CD4-positive, alpha-beta T cell treated with Interleukin-4 for 4 hours (primary cell): ENCODE measurements around the gene SLC6A8.
A peak's percentile ranks its signal among the peaks of the same experiment; 100 is the strongest.
"Not testable (repeated sequence)": the region's sequence is repeated elsewhere in the genome, so short reads cannot be mapped to it uniquely, and the experiment has no call there.

Experiments used
- DNase-seq: peaks from one replicate; pipeline ENCODE4 v3.0.0-alpha.2; 2020

The SLC6A8 gene

GRCh38 chrX:153709726-153710674 lies 22.3 kb downstream of the SLC6A8 start:
- no peak for DNase-seq

DNA sequence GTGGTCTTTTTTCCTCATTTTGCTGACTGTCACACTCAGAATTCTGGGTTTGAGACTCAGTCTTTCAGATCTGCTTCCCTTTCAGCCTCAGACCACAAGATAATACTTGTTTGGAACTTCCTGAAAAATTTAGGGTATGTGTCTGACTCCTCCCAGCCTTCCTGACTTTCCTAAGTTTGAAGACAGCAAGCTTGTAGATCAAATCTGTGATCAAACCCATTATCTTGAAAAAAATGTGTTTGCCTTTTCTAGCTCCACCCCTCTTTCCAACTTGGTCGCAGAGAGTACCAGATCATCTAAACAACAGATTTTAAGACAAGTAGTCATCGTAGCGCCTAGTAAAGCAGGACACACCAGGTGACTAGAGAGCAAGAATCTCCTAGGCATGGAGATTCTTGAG lies 26.5 kb downstream of the SLC6A8 start:
- no peak for DNase-seq

DNA sequence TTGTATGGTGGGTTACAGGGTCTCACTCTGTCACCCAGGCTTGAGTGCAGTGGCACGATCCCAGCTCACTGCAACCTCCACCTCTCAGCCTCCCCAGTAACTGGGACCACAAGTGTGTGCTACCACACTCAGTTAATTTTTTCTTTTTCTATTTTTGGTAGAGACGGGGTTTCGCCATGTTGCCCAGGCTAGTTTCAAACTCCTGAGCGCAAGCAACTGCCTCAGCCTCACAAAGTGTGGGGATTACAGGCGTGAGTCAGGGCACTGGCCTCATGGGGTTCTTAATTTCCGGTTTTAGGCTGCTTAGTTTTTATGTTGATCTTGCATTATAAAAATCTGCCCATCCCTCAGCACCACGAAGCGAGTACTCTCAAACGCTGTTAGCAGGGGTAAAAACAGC lies 29.7 kb downstream of the SLC6A8 start:
- no peak for DNase-seq

GRCh38 chrX:153719238-153719637 lies 31.5 kb downstream of the SLC6A8 start:
- no peak for DNase-seq

DNA sequence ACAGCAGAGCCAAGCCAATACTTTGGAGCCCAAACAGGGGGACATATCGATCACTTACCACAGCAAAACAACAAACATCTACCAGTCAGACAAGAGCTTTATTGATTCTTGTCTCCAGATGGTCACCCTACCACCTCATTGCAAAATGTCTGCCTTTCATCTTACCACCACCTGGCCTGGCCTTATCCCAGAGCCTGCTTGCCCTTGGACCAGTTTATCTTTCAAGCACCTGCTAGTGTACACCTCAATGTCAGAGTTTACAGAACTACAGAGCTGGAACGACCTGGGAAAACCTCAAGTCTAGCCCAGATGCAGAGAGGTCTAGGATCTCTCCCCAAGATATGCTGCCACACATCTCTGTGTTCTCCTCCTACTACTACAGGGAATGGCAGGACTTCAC lies 32.0 kb downstream of the SLC6A8 start:
- no peak for DNase-seq

DNA sequence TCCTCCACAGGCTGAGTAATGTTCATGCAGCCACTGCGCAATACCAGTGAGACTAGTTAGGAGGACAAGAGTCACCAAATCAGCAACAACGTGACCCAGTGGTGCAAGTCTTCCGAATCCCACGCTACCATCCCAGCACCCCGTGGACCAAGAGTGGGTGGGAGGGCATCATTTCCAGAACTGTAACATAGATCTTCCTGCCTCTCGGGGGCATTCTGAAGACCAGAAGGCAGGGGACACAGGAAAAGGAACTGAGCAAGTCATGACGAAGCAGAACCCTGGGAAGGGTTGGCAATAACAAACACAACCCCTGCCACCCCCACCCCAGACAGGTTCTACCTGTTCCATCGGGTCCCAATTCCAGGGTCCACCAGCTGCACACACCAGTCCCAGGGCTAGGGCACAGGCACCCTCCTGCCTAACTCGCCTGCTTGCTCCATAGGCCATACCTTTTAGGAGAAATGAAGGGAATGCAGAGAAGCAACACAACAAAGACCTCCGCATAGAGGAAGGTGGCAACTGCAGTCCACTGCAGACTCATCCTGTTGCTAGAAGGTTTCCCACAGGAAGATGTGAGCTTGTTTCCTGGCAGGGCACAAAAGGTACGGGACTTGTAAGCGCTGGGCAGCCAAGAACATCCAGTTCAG lies 35.1 kb downstream of the SLC6A8 start:
- DNase-seq = no peak

GRCh38 chrX:153723351-153724251 lies 35.9 kb downstream of the SLC6A8 start:
- peak; percentile 40 for DNase-seq

- DNase-seq = peak; percentile 87
Measured at GRCh38 chrX:153724252-153725038, 36.7 kb downstream of the SLC6A8 start, which contains the start of the genes ABCD1 and BCAP31. Gene ABCD1, plus strand, starts transcription at chrX:153724856. Its CDS starts 411 bp downstream, at chrX:153725267. Gene BCAP31, minus strand, starts transcription at chrX:153724387. Its CDS starts 1,143 bp downstream, at chrX:153723244.

- no peak for DNase-seq
Measured at GRCh38 chrX:153725039-153725831, 37.5 kb downstream of the SLC6A8 start.

- no peak for DNase-seq
Measured at GRCh38 chrX:153725832-153726285, 38.1 kb downstream of the SLC6A8 start.

- DNase-seq = peak; percentile 45
Measured at GRCh38 chrX:153726286-153727122, 38.8 kb downstream of the SLC6A8 start.

DNA sequence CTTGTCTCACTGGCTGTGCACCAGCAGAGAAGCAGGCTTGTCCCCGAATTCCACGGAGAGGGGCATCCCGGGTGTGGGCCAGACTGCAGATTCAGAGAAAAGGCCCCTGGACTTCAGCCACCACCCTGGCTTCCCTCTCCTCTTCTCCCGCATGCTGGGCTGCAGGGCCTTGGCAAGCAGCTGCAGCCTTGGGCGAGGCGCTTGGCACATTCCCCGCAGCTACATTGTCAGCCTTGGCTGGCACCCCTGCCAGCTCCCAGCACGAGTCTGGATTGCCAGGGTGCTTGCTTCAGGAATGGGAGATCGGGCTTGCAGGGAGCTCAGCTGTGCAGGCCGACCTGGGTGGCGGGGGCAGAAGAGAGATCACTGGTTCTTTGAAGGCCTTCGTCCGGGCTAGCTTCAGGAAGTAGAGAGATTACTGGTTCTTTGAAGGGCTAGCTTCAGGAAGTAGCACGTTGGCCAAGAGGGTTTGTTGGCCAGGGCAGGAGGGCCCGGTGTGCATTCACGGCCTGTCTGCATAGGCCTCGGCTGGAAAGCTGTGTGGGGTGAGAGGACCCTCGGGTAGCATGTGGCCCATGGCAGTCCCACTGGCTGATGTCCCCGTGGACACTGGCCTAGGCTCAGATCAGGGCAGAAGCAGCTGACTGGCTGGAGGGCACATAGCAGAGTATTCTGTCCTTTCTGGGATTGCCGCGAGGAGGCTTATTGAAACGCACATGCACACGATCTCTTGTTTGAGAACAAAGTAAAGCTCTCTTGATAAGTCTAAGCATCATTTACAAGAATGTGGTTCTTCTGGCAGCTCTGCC lies 39.6 kb downstream of the SLC6A8 start:
- DNase-seq = no peak

- no peak for DNase-seq
Measured at GRCh38 chrX:153728095-153728494, 40.4 kb downstream of the SLC6A8 start.

GRCh38 chrX:153728951-153729631 lies 41.4 kb downstream of the SLC6A8 start:
- no peak for DNase-seq

DNA sequence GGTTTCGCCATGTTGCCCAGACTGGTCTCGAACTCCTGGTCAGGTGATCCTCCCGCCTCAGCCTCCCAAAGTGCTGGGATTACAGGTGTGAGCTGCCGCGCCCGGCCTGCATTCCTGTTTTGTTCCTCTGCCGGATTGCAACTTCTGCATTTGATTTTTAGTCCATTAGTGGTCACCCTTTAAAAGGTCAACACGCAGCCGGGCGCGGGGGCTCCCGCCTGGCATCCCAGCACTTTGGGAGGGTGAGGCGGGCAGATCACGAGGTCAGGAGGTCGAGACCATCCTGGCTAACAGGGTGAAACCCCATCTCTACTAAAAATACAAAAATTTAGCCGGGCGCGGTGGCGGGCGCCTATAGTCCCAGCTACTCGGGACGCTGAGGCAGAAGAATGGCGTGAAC lies 42.4 kb downstream of the SLC6A8 start:
- not testable (repeated sequence) for DNase-seq

DNA sequence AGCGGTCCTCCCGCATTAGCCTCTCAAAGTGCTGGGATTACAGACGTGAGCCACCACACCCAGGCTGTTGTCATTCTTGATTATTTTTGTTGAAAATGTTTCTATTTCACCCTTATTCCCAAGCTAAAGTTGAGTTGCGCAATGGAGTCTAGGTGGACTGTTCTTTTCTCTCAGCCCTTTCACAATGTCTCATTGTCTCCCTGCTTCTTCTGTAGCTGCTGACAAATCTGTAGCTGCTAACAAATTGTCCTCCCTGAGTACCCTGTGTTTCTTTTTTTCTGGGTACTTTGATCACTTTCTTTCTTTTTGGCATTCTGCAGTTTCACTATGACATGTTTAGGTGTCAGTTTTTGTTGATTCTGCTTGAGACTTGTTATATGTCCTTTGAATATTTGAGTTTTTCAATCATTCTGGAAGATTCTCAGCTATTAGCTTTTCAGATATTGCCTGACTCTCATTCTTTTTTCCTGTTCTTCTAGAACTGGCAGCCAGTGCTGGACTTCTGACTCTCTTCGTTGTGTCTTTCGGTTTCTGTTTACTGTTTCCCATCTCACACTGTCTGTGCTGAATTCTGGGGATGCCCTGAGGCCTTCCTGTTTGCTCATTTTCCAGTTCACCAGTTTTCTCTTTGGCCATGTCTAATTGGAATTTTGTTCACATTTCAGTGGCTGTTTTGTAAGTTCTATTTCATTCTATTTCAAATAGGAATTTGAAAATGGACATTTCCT lies 43.6 kb downstream of the SLC6A8 start:
- DNase-seq = no peak

- no peak for DNase-seq
Measured at GRCh38 chrX:153731845-153732215, 44.1 kb downstream of the SLC6A8 start.

GRCh38 chrX:153732401-153732800 lies 44.7 kb downstream of the SLC6A8 start:
- DNase-seq = no peak
